ENCODE data around the gene MYO1E.

MYO1E gene

GRCh38 chr15:59260090-59260489 is 112.6 kb downstream of the MYO1E start:
- ChIA-PET CTCF (interaction anchor here (0.9 to 3.1 kb wide), 7 partner anchors 12 to 241 kb away, joined by 3 to 17 read pairs (median 3); no protein-coding TSS in a partner anchor), POLR2A (no interaction called here)
- no peak for TF ChIP-seq CTCF (IDR thresholded peaks at IDR 0.05; ENCODE audit: control extremely low read depth, extremely low read depth, low read depth, missing control alignments)
- DNase-seq (ENCODE audit: extremely low spot score) = no peak

GRCh38 chr15:59259137-59259943 is 113.3 kb downstream of the MYO1E start:
- POLR2A ChIA-PET = no interaction called here
- TF ChIP-seq CTCF (IDR thresholded peaks at IDR 0.05; ENCODE audit: control extremely low read depth, extremely low read depth, low read depth, missing control alignments) = no peak
- CTCF ChIA-PET = interaction anchor here (0.9 to 3.1 kb wide), 6 partner anchors 12 to 242 kb away, joined by 3 to 17 read pairs (median 4); no protein-coding TSS in a partner anchor
- DNase-seq (ENCODE audit: extremely low spot score) = no peak

- TF ChIP-seq CTCF (IDR thresholded peaks at IDR 0.05; ENCODE audit: control extremely low read depth, extremely low read depth, low read depth, missing control alignments) = no peak
- CTCF ChIA-PET = no interaction called here
- DNase-seq (ENCODE audit: extremely low spot score) = no peak
- POLR2A ChIA-PET = no interaction called here
Measured at GRCh38 chr15:59258317-59258716, 114.4 kb downstream of the MYO1E start.

GRCh38 chr15:59257140-59257539 is 115.5 kb downstream of the MYO1E start:
- DNase-seq (ENCODE audit: extremely low spot score) = no peak
- POLR2A ChIA-PET = no interaction called here
- no peak for TF ChIP-seq CTCF (IDR thresholded peaks at IDR 0.05; ENCODE audit: control extremely low read depth, extremely low read depth, low read depth, missing control alignments)
- CTCF ChIA-PET = interaction anchor here (0.7 to 1.0 kb wide), 4 partner anchors 10 to 243 kb away, joined by 3 to 5 read pairs (median 3); no protein-coding TSS in a partner anchor

- no peak for DNase-seq (ENCODE audit: extremely low spot score)
- ChIA-PET POLR2A (no interaction called here), CTCF (interaction anchor here (0.7 to 1.7 kb wide), 4 partner anchors 9 to 39 kb away, joined by 3 to 12 read pairs (median 4); no protein-coding TSS in a partner anchor)
- no peak for TF ChIP-seq CTCF (IDR thresholded peaks at IDR 0.05; ENCODE audit: control extremely low read depth, extremely low read depth, low read depth, missing control alignments)
Measured at GRCh38 chr15:59256482-59256881, 116.2 kb downstream of the MYO1E start.

GRCh38 chr15:59255680-59256336 is 116.9 kb downstream of the MYO1E start:
- no peak for DNase-seq (ENCODE audit: extremely low spot score)
- no peak for TF ChIP-seq CTCF (IDR thresholded peaks at IDR 0.05; ENCODE audit: control extremely low read depth, extremely low read depth, low read depth, missing control alignments)
- ChIA-PET CTCF (interaction anchor here (1.7 kb wide), 1 partner anchor 9 kb away, joined by 12 read pairs; no protein-coding TSS in a partner anchor), POLR2A (no interaction called here)
